PC-9 (cell line): ENCODE data around the gene TSG101. TPM values are rescaled to one million over a fixed set of nuclear protein-coding genes. Genes with fewer than 3 reads are reported as not detected.

Source experiments
- BruUV-seq: library from RNA; stranded (reverse); fragments of 400-500 nt; replicated peaks from 2 replicates; lab custom pipeline; 2021; lab: Mats Ljungman, UMichigan
- CTCF ChIA-PET: fragments of 300-600 bp; sonication (Branson Sonifier 250); formaldehyde crosslinking; loops from one replicate; lab custom pipeline; 2022; ENCODE audit warnings: antibody characterized with exemption; lab: Charles Lee
- POLR2A ChIA-PET: fragments of 300-600 bp; sonication (Branson Sonifier 250); formaldehyde crosslinking; loops from one replicate; lab custom pipeline; 2022; ENCODE audit warnings: antibody characterized with exemption; ENCODE audit not compliant: unreplicated experiment; lab: Charles Lee
- DNase-seq, 2 experiments: peaks; one replicate each; pipeline versions ENCODE4 v3.0.0 to v3.0.0-alpha.2; 2015 to 2022; ENCODE audit warnings: mixed read lengths in 1 of 2
- H2AFZ ChIP-seq: fragments of 200-600 bp; sonication (generic); 2 replicates; pipeline ENCODE4 v1.8.1; 2017; ENCODE audit warnings: antibody characterized with exemption
- H3F3A ChIP-seq: fragments of 200-600 bp; sonication (generic); 2 replicates; pipeline ENCODE4 v1.8.1; 2017; ENCODE audit warnings: antibody characterized with exemption, mild to moderate bottlenecking, low read depth; ENCODE audit not compliant: insufficient read depth
- H3K27ac ChIP-seq: fragments of 200-600 bp; sonication (generic); 2 replicates; pipeline ENCODE4 v1.6.1; 2016; ENCODE audit warnings: mixed run types
- H3K27me3 ChIP-seq: fragments of 200-600 bp; sonication (generic); 2 replicates; pipeline ENCODE4 v1.6.1; 2016; ENCODE audit warnings: low read depth, mixed run types; ENCODE audit not compliant: insufficient read depth
- H3K36me3 ChIP-seq: fragments of 200-600 bp; sonication (generic); 2 replicates; pipeline ENCODE4 v1.6.1; 2016; ENCODE audit warnings: low read depth, mixed run types
- H3K4me1 ChIP-seq: fragments of 200-600 bp; sonication (generic); replicated peaks from 2 replicates; pipeline ENCODE4 v1.6.1; 2016; ENCODE audit warnings: mixed run types; ENCODE audit not compliant: insufficient read depth
- H3K4me2 ChIP-seq: fragments of 200-600 bp; sonication (generic); 2 replicates; pipeline ENCODE4 v1.6.1; 2017; ENCODE audit warnings: mixed run types
- H3K4me3 ChIP-seq: fragments of 200-600 bp; sonication (generic); 2 replicates; pipeline ENCODE4 v1.6.1; 2016; ENCODE audit warnings: mixed run types
- H3K79me2 ChIP-seq: fragments of 200-600 bp; sonication (generic); 2 replicates; pipeline ENCODE4 v1.6.1; 2017; ENCODE audit warnings: low read depth, mixed run types
- H3K9me2 ChIP-seq: fragments of 200-600 bp; sonication (generic); 2 replicates; pipeline ENCODE4 v1.8.1; 2017; ENCODE audit warnings: mild to moderate bottlenecking; ENCODE audit not compliant: insufficient read depth
- H3K9me3 ChIP-seq: fragments of 200-600 bp; sonication (generic); 2 replicates; pipeline ENCODE4 v1.8.1; 2016; ENCODE audit warnings: low read depth; ENCODE audit not compliant: insufficient read depth
- H4K20me1 ChIP-seq: fragments of 200-600 bp; sonication (generic); 2 replicates; pipeline ENCODE4 v1.8.1; 2017; ENCODE audit not compliant: insufficient read depth
- CTCF ChIP-seq: fragments of 200-600 bp; sonication (generic); conservative IDR thresholded peaks from 2 replicates; pipeline ENCODE4 v1.6.1; 2017; ENCODE audit warnings: mixed run types, antibody characterized with exemption, mild to moderate bottlenecking, moderate library complexity
- EZH2 ChIP-seq: fragments of 200-600 bp; sonication (generic); IDR thresholded peaks from 2 replicates; pipeline ENCODE4 v1.8.0; 2017; ENCODE audit warnings: antibody characterized with exemption, low read depth
- intact Hi-C: fragments of 100-400 bp; cut with micrococcal nuclease; formaldehyde crosslinking; loops from one replicate; pipeline ENCODE4 v1.10.0; 2022; ENCODE audit not compliant: unreplicated experiment
- total RNA-seq: library from RNA; stranded (reverse); gene quantifications from 2 replicates; pipeline ENCODE4 v1.2.3, GENCODE V29; 2021

TSG101 gene
- total RNA-seq, 1 experiment from 2014 or later, result 97.1 TPM

GRCh38 chr11:18523084-18523483 is 3.7 kb downstream of the TSG101 start:
- no TSS peak for BruUV-seq
- peaks cover 30% of the 10 kb centered on the region for H3F3A ChIP-seq
- TF ChIP-seq CTCF (no peak), EZH2 (no peak)
- no peak overlapping the region for H3K27ac ChIP-seq
- DNase-seq, result peak in 1 of 2 experiments; percentile 61
- peaks cover 29% of the 10 kb centered on the region for H3K4me1 ChIP-seq
- H3K27me3 ChIP-seq, result no peaks in the 10 kb centered on the region
- intact Hi-C loops, result loop anchor here (10.0 kb wide), 2 partner anchors 128 to 408 kb away; partner anchors contain the start of gene LDHA
- H3K4me2 ChIP-seq, result no peak overlapping the region
- no peaks in the 10 kb centered on the region for H3K9me2 ChIP-seq
- CTCF ChIA-PET, result interaction anchor here (0.6 kb wide), 1 partner anchor 19 kb away, joined by 4 read pairs; no protein-coding TSS in a partner anchor
- peaks cover 85% of the 10 kb centered on the region for H3K79me2 ChIP-seq
- no peaks in the 10 kb centered on the region for H3K9me3 ChIP-seq
- peaks cover 18% of the 10 kb centered on the region for H4K20me1 ChIP-seq
- POLR2A ChIA-PET, result interaction anchor here (0.6 kb wide), 3 partner anchors 15 to 127 kb away, joined by 3 to 5 read pairs (median 4); no protein-coding TSS in a partner anchor
- no peak overlapping the region for H2AFZ ChIP-seq
- 0 out of 2 replicates have a peak, but pooled peaks cover 5% of the 10 kb centered on the region for H3K36me3 ChIP-seq
- no peak overlapping the region for H3K4me3 ChIP-seq

- Histone ChIP-seq H3K4me3 (no peak overlapping the region), H3K4me1 (peaks cover 24% of the 10 kb centered on the region), H3K79me2 (peaks cover 81% of the 10 kb centered on the region), H3K27me3 (no peaks in the 10 kb centered on the region), H2AFZ (no peak overlapping the region), H4K20me1 (peaks cover 18% of the 10 kb centered on the region), H3K36me3 (0 out of 2 replicates have a peak, but pooled peaks cover 8% of the 10 kb centered on the region), H3K4me2 (no peak overlapping the region), H3K9me2 (no peaks in the 10 kb centered on the region), H3K27ac (no peak overlapping the region), H3K9me3 (no peaks in the 10 kb centered on the region), H3F3A (peaks cover 24% of the 10 kb centered on the region; the same call in 1 of the 2 replicates)
- 0 out of 2 replicates have a peak, but pooled peaks have one; percentile 21 for TF ChIP-seq CTCF
- no peak for TF ChIP-seq EZH2
- POLR2A ChIA-PET, result interaction anchor here (0.6 kb wide), 1 partner anchor 127 kb away, joined by 5 read pairs; no protein-coding TSS in a partner anchor
- DNase-seq, result no peak
- intact Hi-C loops, result loop anchor here (10.0 kb wide), 2 partner anchors 128 to 408 kb away; partner anchors contain the start of gene LDHA
- no TSS peak for BruUV-seq
- CTCF ChIA-PET, result interaction anchor here (0.6 kb wide), 1 partner anchor 18 kb away, joined by 4 read pairs; no protein-coding TSS in a partner anchor
Observed at GRCh38 chr11:18522388-18522787, 4.4 kb downstream of the TSG101 start.

- peaks cover 14% of the 10 kb centered on the region; the same call in 1 of the 2 replicates for H3K36me3 ChIP-seq
- peaks cover 24% of the 10 kb centered on the region for H3K4me1 ChIP-seq
- H3K9me3 ChIP-seq, result no peaks in the 10 kb centered on the region
- intact Hi-C loops, result loop anchor here (10.0 kb wide), 2 partner anchors 126 to 406 kb away; partner anchors contain the start of gene LDHA
- POLR2A ChIA-PET, result no interaction called here
- H2AFZ ChIP-seq, result no peak overlapping the region
- peaks cover 74% of the 10 kb centered on the region for H3K79me2 ChIP-seq
- no peak overlapping the region for H3K27ac ChIP-seq
- no peaks in the 10 kb centered on the region for H3K9me2 ChIP-seq
- H3K27me3 ChIP-seq, result no peaks in the 10 kb centered on the region
- TF ChIP-seq EZH2 (no peak), CTCF (no peak)
- DNase-seq, result no peak
- peaks cover 20% of the 10 kb centered on the region; the same call in 1 of the 2 replicates for H3F3A ChIP-seq
- no TSS peak for BruUV-seq
- H3K4me2 ChIP-seq, result no peak overlapping the region
- peaks cover 18% of the 10 kb centered on the region for H4K20me1 ChIP-seq
- CTCF ChIA-PET, result no interaction called here
- H3K4me3 ChIP-seq, result no peak overlapping the region
Observed at GRCh38 chr11:18521122-18521521, 5.6 kb downstream of the TSG101 start.
